GM23248 (cell line): ENCODE data around the gene SYS1. TPM values are rescaled to one million over a fixed set of nuclear protein-coding genes. Genes with fewer than 3 reads are reported as not detected.

Experiments
- DNase-seq: peaks from one replicate; pipeline ENCODE4 v3.0.0-alpha.2; 2015
- H2AFZ ChIP-seq: fragments of 200-600 bp; sonication (generic); 2 replicates; pipeline ENCODE4 v1.6.1; 2016; ENCODE audit warnings: antibody characterized with exemption
- H3F3A ChIP-seq: fragments of 200-600 bp; sonication (generic); 2 replicates; pipeline ENCODE4 v1.6.1; 2016; ENCODE audit warnings: mild to moderate bottlenecking, antibody characterized with exemption, mixed run types; ENCODE audit not compliant: insufficient read depth
- H3K27ac ChIP-seq: fragments of 200-600 bp; sonication (generic); 2 replicates; pipeline ENCODE4 v1.5.1; 2016; ENCODE audit warnings: mild to moderate bottlenecking
- H3K27me3 ChIP-seq: fragments of 200-600 bp; sonication (generic); replicated peaks from 2 replicates; pipeline ENCODE4 v1.6.1; 2016; ENCODE audit warnings: mild to moderate bottlenecking; ENCODE audit not compliant: insufficient read depth
- H3K36me3 ChIP-seq: fragments of 200-600 bp; sonication (generic); 2 replicates; pipeline ENCODE4 v1.6.1; 2016; ENCODE audit warnings: low read depth, mild to moderate bottlenecking
- H3K4me1 ChIP-seq: fragments of 200-600 bp; sonication (generic); 2 replicates; pipeline ENCODE4 v1.6.1; 2016; ENCODE audit warnings: mild to moderate bottlenecking; ENCODE audit not compliant: insufficient read depth
- H3K4me2 ChIP-seq: fragments of 200-600 bp; sonication (generic); one replicate; pipeline ENCODE4 v1.6.1; 2016; ENCODE audit warnings: mild to moderate bottlenecking; ENCODE audit not compliant: unreplicated experiment
- H3K4me3 ChIP-seq: fragments of 200-600 bp; sonication (generic); 2 replicates; pipeline ENCODE4 v1.5.1; 2016; ENCODE audit warnings: mild to moderate bottlenecking
- H3K79me2 ChIP-seq: fragments of 200-600 bp; sonication (generic); 2 replicates; pipeline ENCODE4 v1.6.1; 2016; ENCODE audit warnings: mild to moderate bottlenecking; ENCODE audit not compliant: insufficient read depth
- H3K9ac ChIP-seq: fragments of 200-600 bp; sonication (generic); 2 replicates; pipeline ENCODE4 v1.6.1; 2016; ENCODE audit warnings: mild to moderate bottlenecking
- H3K9me2 ChIP-seq: fragments of 200-600 bp; sonication (generic); 2 replicates; pipeline ENCODE4 v1.6.1; 2016; ENCODE audit warnings: mixed run types, mild to moderate bottlenecking, moderate library complexity; ENCODE audit not compliant: insufficient read depth
- H3K9me3 ChIP-seq: fragments of 200-600 bp; sonication (generic); one replicate; pipeline ENCODE4 v1.6.1; 2017; ENCODE audit warnings: low read depth
- H4K20me1 ChIP-seq: fragments of 200-600 bp; sonication (generic); 2 replicates; pipeline ENCODE4 v1.6.0; 2016; ENCODE audit not compliant: insufficient read depth
- EZH2 ChIP-seq: fragments of 200-600 bp; sonication (generic); IDR thresholded peaks from 2 replicates; pipeline ENCODE4 v1.6.1; 2018; ENCODE audit warnings: antibody characterized with exemption, mild to moderate bottlenecking; ENCODE audit not compliant: insufficient read depth, poor library complexity, severe bottlenecking
- EZH2phosphoT487 ChIP-seq: fragments of 200-600 bp; sonication (generic); IDR thresholded peaks from 2 replicates; pipeline ENCODE4 v1.6.1; 2018; ENCODE audit warnings: antibody characterized with exemption, moderate library complexity, mild to moderate bottlenecking, low read depth; ENCODE audit not compliant: insufficient read depth
- WGBS, 2 experiments: methylation state at CpG; one replicate each; pipeline ENCODE4 v1.1.6; 2015 to 2017; ENCODE audit warnings: low lambda C conversion rate in 2 of 2, low coverage in 1 of 2; ENCODE audit errors: missing lambda C conversion rate in 2 of 2; 5-methylcytosine and 5-hydroxymethylcytosine counted together
- in situ Hi-C: fragments of 300-500 bp; cut with MboI; formaldehyde crosslinking; loops from 2 replicates; pipeline ENCODE4 v1.15.0; 2020
- polyA plus RNA-seq: library from polyadenylated mRNA; unstranded; fragments of >200 nt; fragmentation: Nextera tagmentation; extraction: Ambion mirVana; gene quantifications from 2 replicates; pipeline ENCODE4 v1.2.1, GENCODE V29; 2016
- total RNA-seq: library from RNA; depleted of rRNA; stranded (reverse); fragments of >200 nt; shearing (Covaris generic); gene quantifications from 2 replicates; pipeline ENCODE4 v1.2.3, GENCODE V29; 2014

SYS1 gene
- total and polyA plus RNA-seq, 2 experiments from 2014 or later = 27.1 to 27.3 TPM

DNA sequence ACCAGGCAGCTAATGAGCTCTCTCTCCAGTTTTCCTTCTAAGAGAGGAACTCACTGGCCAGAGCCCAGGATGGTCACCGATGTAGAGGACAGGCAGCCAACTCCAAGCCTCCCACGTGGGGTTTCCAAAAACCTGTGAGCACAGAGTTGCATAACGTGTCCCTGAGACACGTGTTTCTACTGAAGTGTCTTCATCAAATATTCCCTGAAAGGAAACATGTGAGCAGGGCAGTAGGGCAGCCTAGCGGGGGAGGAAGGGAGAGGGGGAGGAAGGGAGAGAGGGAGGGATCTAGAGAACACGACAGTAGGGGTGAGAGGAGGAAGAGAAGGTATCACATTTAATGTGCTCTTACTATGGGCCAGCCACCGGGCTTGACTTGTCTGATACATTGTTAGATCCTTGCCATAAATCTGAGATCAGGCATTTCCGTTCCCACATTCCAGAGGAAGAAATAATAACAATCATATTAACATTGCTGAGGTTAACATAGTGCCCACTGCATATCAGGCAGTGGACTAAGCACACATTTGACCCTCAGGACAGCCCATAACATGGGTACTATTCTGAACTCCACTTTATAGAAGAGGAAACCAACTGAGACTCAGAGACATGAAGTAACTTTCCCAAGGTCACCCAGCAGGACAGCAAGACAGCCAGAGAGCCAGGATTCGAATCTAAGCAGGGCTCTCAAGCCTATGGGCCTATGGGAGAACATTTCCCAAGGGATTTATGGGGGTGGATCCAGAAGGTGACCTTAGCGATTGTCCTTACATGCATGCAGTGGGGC is 4.5 kb upstream of the SYS1 start:
- Histone ChIP-seq H3K36me3 (no peaks in the 10 kb centered on the region), H3K9ac (peak overlapping the region; percentile 55), H3K79me2 (peaks cover 1% of the 10 kb centered on the region), H3K27me3 (no peaks in the 10 kb centered on the region), H3K4me2 (peak overlapping the region; percentile 55), H3K4me3 (peak overlapping the region; percentile 17; the same call in 1 of the 2 replicates), H3K9me3 (no peaks in the 10 kb centered on the region), H3K9me2 (no peaks in the 10 kb centered on the region), H4K20me1 (no peaks in the 10 kb centered on the region), H2AFZ (peak overlapping the region; percentile 45), H3K4me1 (peaks cover 37% of the 10 kb centered on the region), H3F3A (peaks cover 46% of the 10 kb centered on the region), H3K27ac (peak overlapping the region; percentile 63)
- in situ Hi-C loops = no loop called here
- 17 to 21% methylated on average over 10 of the region's 10 CpGs for WGBS, 2 experiments
- TF ChIP-seq EZH2 (no peak), EZH2phosphoT487 (no peak)
- peak; percentile 95 for DNase-seq

DNA sequence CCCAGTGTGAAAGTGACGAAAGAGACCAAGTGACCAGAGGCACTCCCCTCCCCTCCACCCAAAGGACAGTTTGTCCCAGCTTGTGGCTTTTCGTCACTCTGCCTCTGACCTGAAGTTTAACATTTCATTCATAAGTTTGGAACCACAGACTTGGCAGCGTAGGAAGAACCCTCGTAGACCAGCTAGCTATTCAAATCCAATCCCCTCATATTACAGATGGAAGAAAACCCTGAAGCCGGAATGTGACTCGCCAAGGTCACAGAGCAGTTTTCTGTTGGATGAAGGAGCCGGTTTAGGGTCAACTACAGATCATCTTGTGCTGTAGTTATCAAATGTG is 3.9 kb upstream of the SYS1 start:
- no peak overlapping the region for H3K4me3 ChIP-seq
- in situ Hi-C loops = no loop called here
- H3K36me3 ChIP-seq = no peaks in the 10 kb centered on the region
- H3K79me2 ChIP-seq = peaks cover 7% of the 10 kb centered on the region
- H3K9ac ChIP-seq = no peak overlapping the region
- peaks cover 46% of the 10 kb centered on the region for H3F3A ChIP-seq
- H2AFZ ChIP-seq = no peak overlapping the region
- H3K4me2 ChIP-seq = peak overlapping the region; percentile 55
- no peaks in the 10 kb centered on the region for H4K20me1 ChIP-seq
- TF ChIP-seq EZH2phosphoT487 (no peak), EZH2 (no peak)
- peak overlapping the region; percentile 63 for H3K27ac ChIP-seq
- WGBS, 2 experiments = 87 to 90% methylated on average over 7 of the region's 7 CpGs
- H3K9me2 ChIP-seq = no peaks in the 10 kb centered on the region
- H3K4me1 ChIP-seq = peaks cover 41% of the 10 kb centered on the region
- no peaks in the 10 kb centered on the region for H3K9me3 ChIP-seq
- DNase-seq = peak; percentile 28
- H3K27me3 ChIP-seq = no peaks in the 10 kb centered on the region

DNA sequence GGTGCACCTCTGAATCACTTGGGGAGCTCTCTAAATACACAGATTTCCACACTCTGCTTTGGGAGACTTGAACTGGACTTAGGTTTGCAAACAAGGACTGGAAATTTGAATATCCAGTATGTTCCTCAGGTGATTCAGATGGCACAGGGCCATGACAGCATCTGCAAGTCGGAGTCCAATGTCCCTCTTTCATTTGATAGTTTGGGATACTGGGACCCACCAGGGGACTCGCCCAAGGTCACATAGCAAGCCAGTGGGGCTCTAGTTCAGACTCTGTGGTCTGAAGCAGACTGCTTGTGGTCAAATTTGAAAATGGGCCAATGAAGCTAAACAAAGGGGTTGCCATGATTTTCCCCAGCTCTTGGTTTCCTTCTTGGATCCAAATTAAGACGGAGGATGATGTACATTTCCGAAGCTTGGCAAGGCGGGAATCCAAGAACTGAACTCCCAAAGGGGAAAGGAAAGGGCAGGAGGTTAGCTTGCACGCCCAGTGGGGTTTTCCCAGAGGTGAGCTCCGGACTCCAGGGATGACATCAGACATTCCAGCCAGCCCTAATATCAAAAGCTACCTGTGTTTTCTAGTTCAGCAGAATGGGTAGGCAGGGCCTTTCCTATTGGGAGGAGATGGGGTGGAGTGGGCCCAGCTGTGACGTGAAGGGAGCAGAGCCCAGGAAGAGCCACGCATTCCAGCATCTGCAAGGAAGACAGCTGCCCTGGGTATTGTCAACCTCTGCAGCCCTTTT is 3.4 kb upstream of the SYS1 start:
- H2AFZ ChIP-seq = no peak overlapping the region
- H3K79me2 ChIP-seq = peaks cover 12% of the 10 kb centered on the region
- no peak overlapping the region for H3K4me2 ChIP-seq
- peak; percentile 23 for DNase-seq
- H3K27ac ChIP-seq = peak overlapping the region; percentile 63
- no peaks in the 10 kb centered on the region for H3K36me3 ChIP-seq
- 76 to 83% methylated on average over 8 to 9 of the region's 9 CpGs for WGBS, 2 experiments
- H3F3A ChIP-seq = peaks cover 45% of the 10 kb centered on the region
- peaks cover 43% of the 10 kb centered on the region for H3K4me1 ChIP-seq
- H3K9me2 ChIP-seq = no peaks in the 10 kb centered on the region
- no peaks in the 10 kb centered on the region for H3K27me3 ChIP-seq
- TF ChIP-seq EZH2phosphoT487 (no peak), EZH2 (no peak)
- no peak overlapping the region for H3K4me3 ChIP-seq
- no peaks in the 10 kb centered on the region for H3K9me3 ChIP-seq
- no peak overlapping the region for H3K9ac ChIP-seq
- no peaks in the 10 kb centered on the region for H4K20me1 ChIP-seq
- in situ Hi-C loops = no loop called here

DNA sequence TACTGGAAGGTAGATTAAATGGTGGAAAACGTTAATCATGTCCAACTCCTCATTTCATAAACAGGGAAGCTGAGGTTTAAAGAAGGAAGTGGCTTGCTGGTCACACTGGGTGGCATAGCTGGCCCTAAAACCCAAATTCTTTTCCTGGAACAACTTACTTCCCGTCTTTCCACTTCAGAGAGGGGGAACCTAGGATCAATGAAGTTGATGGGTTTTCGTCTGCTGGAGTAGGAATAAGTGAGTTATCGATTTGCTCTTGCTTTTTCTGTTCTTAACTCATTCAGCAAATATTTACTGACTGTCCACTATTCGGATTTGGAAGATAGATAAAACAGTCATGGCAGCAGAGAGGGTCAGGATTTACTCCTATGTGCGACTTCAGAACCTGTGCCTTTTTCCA is 1.2 kb upstream of the SYS1 start:
- Histone ChIP-seq H3K4me1 (peaks cover 33% of the 10 kb centered on the region), H3K9me2 (no peaks in the 10 kb centered on the region), H3K79me2 (peaks cover 35% of the 10 kb centered on the region), H3K4me2 (no peak overlapping the region), H3F3A (peaks cover 33% of the 10 kb centered on the region), H3K9ac (no peak overlapping the region), H3K9me3 (no peaks in the 10 kb centered on the region), H3K27me3 (no peaks in the 10 kb centered on the region), H3K27ac (no peak overlapping the region), H4K20me1 (no peaks in the 10 kb centered on the region), H3K4me3 (no peak overlapping the region), H2AFZ (no peak overlapping the region), H3K36me3 (no peaks in the 10 kb centered on the region)
- DNase-seq = no peak
- in situ Hi-C loops = no loop called here
- TF ChIP-seq EZH2phosphoT487 = no peak
- TF ChIP-seq EZH2 = no peak
- WGBS, 2 experiments = 62 to 64% methylated on average over 6 of the region's 6 CpGs
